Measurements from ENCODE around the gene PUS1. TPM values are rescaled to one million over a fixed set of nuclear protein-coding genes. Genes with fewer than 3 reads are reported as not detected.
A peak's percentile ranks its signal among the peaks of the same experiment; 100 is the strongest.

The PUS1 gene
- total and polyA plus RNA-seq, 3 donors from 2014 or later: 16.9 to 26.0 (median 25.2) TPM

GRCh38 chr12:131980263-131980662, 51.2 kb downstream of the PUS1 start:
- Histone ChIP-seq H3K36me3 (ENCODE audit: low read depth, missing control alignments) (no peaks in the 10 kb centered on the region), H3K9me3 (no peaks in the 10 kb centered on the region), H3K27me3 (no peaks in the 10 kb centered on the region), H3K27ac (no peak overlapping the region), H3K4me3 (no peak overlapping the region), H3K4me1 (no peaks in the 10 kb centered on the region)
- WGBS, 2 donors: 70 to 81% methylated on average over 3 of the region's 3 CpGs
- TF ChIP-seq POLR2A (IDR thresholded peaks at IDR 0.05) (no peak), CTCF (IDR thresholded peaks at IDR 0.05) (no peak)
- DNase-seq: no peak
- intact Hi-C loops (cut with DNase I; ENCODE audit: low total_unique reads): no loop called here

- 94 to 98% methylated on average over 6 to 10 of the region's 10 CpGs for WGBS, 2 donors
- no peaks in the 10 kb centered on the region for H3K4me1 ChIP-seq
- no peak overlapping the region for H3K4me3 ChIP-seq
- no peaks in the 10 kb centered on the region for H3K27me3 ChIP-seq
- no peak for DNase-seq
- TF ChIP-seq CTCF (IDR thresholded peaks at IDR 0.05) (no peak), POLR2A (IDR thresholded peaks at IDR 0.05) (no peak)
- no peak overlapping the region for H3K27ac ChIP-seq
- intact Hi-C loops (cut with DNase I; ENCODE audit: low total_unique reads): no loop called here
- no peaks in the 10 kb centered on the region for H3K9me3 ChIP-seq
- H3K36me3 ChIP-seq (ENCODE audit: low read depth, missing control alignments): no peaks in the 10 kb centered on the region
These were observed 52.3 kb downstream of the PUS1 start for GRCh38 chr12:131981388-131981787.

GRCh38 chr12:131982041-131982440, 53.0 kb downstream of the PUS1 start:
- Histone ChIP-seq H3K9me3 (no peaks in the 10 kb centered on the region), H3K4me3 (no peak overlapping the region), H3K36me3 (ENCODE audit: low read depth, missing control alignments) (no peaks in the 10 kb centered on the region), H3K27ac (no peak overlapping the region), H3K27me3 (no peaks in the 10 kb centered on the region), H3K4me1 (no peaks in the 10 kb centered on the region)
- DNase-seq: peak; percentile 6
- intact Hi-C loops (cut with DNase I; ENCODE audit: low total_unique reads): no loop called here
- TF ChIP-seq POLR2A (IDR thresholded peaks at IDR 0.05): no peak
- TF ChIP-seq CTCF (IDR thresholded peaks at IDR 0.05): no peak
- WGBS, 2 donors: 95 to 98% methylated on average over 6 to 16 of the region's 17 CpGs

- WGBS, 2 donors: 89 to 92% methylated on average over 6 of the region's 6 CpGs
- peak; percentile 4 for DNase-seq
- Histone ChIP-seq H3K27me3 (no peaks in the 10 kb centered on the region), H3K4me1 (peaks cover under 1% of the 10 kb centered on the region), H3K36me3 (ENCODE audit: low read depth, missing control alignments) (no peaks in the 10 kb centered on the region), H3K9me3 (no peaks in the 10 kb centered on the region), H3K4me3 (no peak overlapping the region), H3K27ac (no peak overlapping the region)
- no peak for TF ChIP-seq CTCF (IDR thresholded peaks at IDR 0.05)
- TF ChIP-seq POLR2A (IDR thresholded peaks at IDR 0.05): no peak
- intact Hi-C loops (cut with DNase I; ENCODE audit: low total_unique reads): no loop called here
These were observed 54.0 kb downstream of the PUS1 start for GRCh38 chr12:131983026-131983425.

GRCh38 chr12:131983554-131983953, 54.5 kb downstream of the PUS1 start:
- TF ChIP-seq POLR2A (IDR thresholded peaks at IDR 0.05) (no peak), CTCF (IDR thresholded peaks at IDR 0.05) (no peak)
- Histone ChIP-seq H3K36me3 (ENCODE audit: low read depth, missing control alignments) (no peaks in the 10 kb centered on the region), H3K27ac (no peak overlapping the region), H3K27me3 (no peaks in the 10 kb centered on the region), H3K9me3 (no peaks in the 10 kb centered on the region), H3K4me1 (peaks cover 4% of the 10 kb centered on the region), H3K4me3 (no peak overlapping the region)
- intact Hi-C loops (cut with DNase I; ENCODE audit: low total_unique reads): no loop called here
- 89 to 91% methylated on average over 6 of the region's 6 CpGs for WGBS, 2 donors
- DNase-seq: no peak
